Neural progenitor cell (in vitro differentiated cells): ENCODE results near the gene PDE1A. TPM values are rescaled to one million over a fixed set of nuclear protein-coding genes. Genes with fewer than 3 reads are reported as not detected.

Source experiments
- DNase-seq: peaks from one replicate; pipeline ENCODE4 v3.0.0-alpha.2; 2016; ENCODE audit warnings: low spot score
- H2AFZ ChIP-seq: fragments of 200-600 bp; sonication (generic); replicated peaks from 2 replicates; pipeline ENCODE4 v1.6.1; 2016; ENCODE audit warnings: antibody characterized with exemption
- H3F3A ChIP-seq: fragments of 200-600 bp; sonication (generic); 2 replicates; pipeline ENCODE4 v1.6.1; 2016; ENCODE audit warnings: antibody characterized with exemption, low read depth
- H3K27ac ChIP-seq: fragments of 200-600 bp; sonication (generic); 2 replicates; pipeline ENCODE4 v1.5.1; 2016; ENCODE audit warnings: mild to moderate bottlenecking
- H3K27me3 ChIP-seq: fragments of 200-600 bp; sonication (generic); 2 replicates; pipeline ENCODE4 v1.6.1; 2016; ENCODE audit warnings: mild to moderate bottlenecking, moderate library complexity
- H3K36me3 ChIP-seq: fragments of 200-600 bp; sonication (generic); 2 replicates; pipeline ENCODE4 v1.5.1; 2016
- H3K4me1 ChIP-seq: fragments of 200-600 bp; sonication (generic); 2 replicates; pipeline ENCODE4 v1.6.1; 2016; ENCODE audit warnings: mixed run types
- H3K4me2 ChIP-seq: fragments of 200-600 bp; sonication (generic); 2 replicates; pipeline ENCODE4 v1.6.1; 2016
- H3K4me3 ChIP-seq: fragments of 200-600 bp; sonication (generic); 2 replicates; pipeline ENCODE4 v1.5.1; 2016
- H3K79me2 ChIP-seq: fragments of 200-600 bp; sonication (generic); 2 replicates; pipeline ENCODE4 v1.6.1; 2016; ENCODE audit warnings: low read depth
- H3K9ac ChIP-seq: fragments of 200-600 bp; sonication (generic); 2 replicates; pipeline ENCODE4 v1.6.1; 2016
- H3K9me3 ChIP-seq: fragments of 200-600 bp; sonication (generic); 2 replicates; pipeline ENCODE4 v1.5.1; 2016; ENCODE audit warnings: low read depth
- H4K20me1 ChIP-seq: fragments of 200-600 bp; sonication (generic); 2 replicates; pipeline ENCODE4 v1.6.1; 2016; ENCODE audit warnings: low read depth
- H3K27ac Mint-ChIP-seq: 3 replicates; pipeline ENCODE4 v1.8.0; 2021; ENCODE audit warnings: mixed read lengths
- H3K27me3 Mint-ChIP-seq: 2 replicates; pipeline ENCODE4 v1.8.0; 2022; ENCODE audit warnings: low read depth, mild to moderate bottlenecking, inconsistent platforms, moderate library complexity, mixed read lengths; ENCODE audit not compliant: insufficient read depth
- H3K36me3 Mint-ChIP-seq: 3 replicates; pipeline ENCODE4 v1.8.0; 2021; ENCODE audit warnings: mixed read lengths
- H3K4me1 Mint-ChIP-seq: 3 replicates; pipeline ENCODE4 v1.8.0; 2021; ENCODE audit warnings: mixed read lengths
- H3K4me3 Mint-ChIP-seq: 3 replicates; pipeline ENCODE4 v1.8.0; 2021; ENCODE audit warnings: mild to moderate bottlenecking, moderate library complexity, mixed read lengths
- H3K9me3 Mint-ChIP-seq: 3 replicates; pipeline ENCODE4 v1.8.0; 2020; ENCODE audit warnings: mixed read lengths
- EZH2 ChIP-seq: fragments of 200-600 bp; sonication (generic); IDR thresholded peaks from 2 replicates; pipeline ENCODE4 v1.6.1; 2017; ENCODE audit warnings: antibody characterized with exemption, mild to moderate bottlenecking, moderate library complexity
- EZH2phosphoT487 ChIP-seq: fragments of 200-600 bp; sonication (generic); IDR thresholded peaks from 2 replicates; pipeline ENCODE4 v1.6.1; 2017; ENCODE audit warnings: antibody characterized with exemption
- total RNA-seq: library from RNA; depleted of rRNA; stranded (reverse); fragments of >200 nt; gene quantifications from 2 replicates; pipeline ENCODE4 v1.2.3, GENCODE V29; 2015; ENCODE audit warnings: low replicate concordance
- TF ChIP-seq, protein P1 (sequence below): fragments of 200-600 bp; sonication (generic); IDR thresholded peaks from 2 replicates; pipeline ENCODE4 v1.5.1; 2017; ENCODE audit warnings: antibody characterized with exemption, mild to moderate bottlenecking

Gene PDE1A
- total RNA-seq, 1 donor from 2014 or later = not detected

DNA sequence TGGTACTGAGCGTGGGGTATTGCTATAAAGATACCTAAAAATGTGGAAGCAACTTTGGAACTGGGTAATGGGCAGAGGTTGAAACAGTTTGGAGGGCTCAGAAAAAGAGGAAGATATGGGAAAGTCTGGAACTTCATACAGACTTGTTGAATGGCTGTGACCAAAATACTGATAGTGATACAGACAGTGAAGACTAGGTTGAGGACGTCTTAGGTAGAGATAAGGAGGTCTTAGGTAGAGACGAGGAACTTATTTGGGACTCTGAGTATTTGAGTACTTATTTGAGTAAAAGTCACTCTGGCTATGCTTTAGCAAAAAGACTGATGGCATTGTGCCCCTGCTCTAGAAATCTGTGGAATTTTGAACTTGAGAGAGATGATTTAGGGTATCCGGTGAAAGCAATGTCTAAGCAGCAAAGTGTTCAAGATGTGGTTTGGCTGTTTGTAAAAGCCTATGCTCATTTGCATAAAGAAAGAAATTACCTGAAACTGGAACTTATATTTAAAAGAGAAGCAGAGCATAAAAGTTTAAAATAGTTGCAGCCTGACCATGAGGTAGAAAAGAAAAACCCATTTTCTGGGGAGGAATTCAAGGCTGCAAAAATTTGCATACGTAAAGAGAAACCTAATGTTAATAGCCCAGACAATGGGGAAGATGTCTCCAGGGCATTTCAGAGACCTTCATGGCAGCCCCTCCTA, 219.6 kb downstream of the PDE1A start:
- H3F3A ChIP-seq = no peaks in the 10 kb centered on the region
- no peaks in the 10 kb centered on the region for H4K20me1 ChIP-seq
- Mint-ChIP-seq H3K9me3 (peaks cover 2% of the 10 kb centered on the region), H3K27ac (no peak overlapping the region), H3K4me3 (no peak overlapping the region), H3K4me1 (peaks cover 1% of the 10 kb centered on the region), H3K27me3 (peaks cover 2% of the 10 kb centered on the region), H3K36me3 (peaks cover 11% of the 10 kb centered on the region)
- H3K36me3 ChIP-seq = no peaks in the 10 kb centered on the region
- H3K79me2 ChIP-seq = no peaks in the 10 kb centered on the region
- DNase-seq = no peak
- H3K4me1 ChIP-seq = no peaks in the 10 kb centered on the region
- H3K9me3 ChIP-seq = no peaks in the 10 kb centered on the region
- H3K27me3 ChIP-seq = no peaks in the 10 kb centered on the region
- no peak overlapping the region for H2AFZ ChIP-seq
- H3K4me3 ChIP-seq = no peak overlapping the region
- H3K27ac ChIP-seq = no peak overlapping the region
- no peak overlapping the region for H3K4me2 ChIP-seq
- H3K9ac ChIP-seq = no peak overlapping the region
- TF ChIP-seq EZH2 (no peak), EZH2phosphoT487 (no peak)
- TF ChIP-seq, protein P1, sequence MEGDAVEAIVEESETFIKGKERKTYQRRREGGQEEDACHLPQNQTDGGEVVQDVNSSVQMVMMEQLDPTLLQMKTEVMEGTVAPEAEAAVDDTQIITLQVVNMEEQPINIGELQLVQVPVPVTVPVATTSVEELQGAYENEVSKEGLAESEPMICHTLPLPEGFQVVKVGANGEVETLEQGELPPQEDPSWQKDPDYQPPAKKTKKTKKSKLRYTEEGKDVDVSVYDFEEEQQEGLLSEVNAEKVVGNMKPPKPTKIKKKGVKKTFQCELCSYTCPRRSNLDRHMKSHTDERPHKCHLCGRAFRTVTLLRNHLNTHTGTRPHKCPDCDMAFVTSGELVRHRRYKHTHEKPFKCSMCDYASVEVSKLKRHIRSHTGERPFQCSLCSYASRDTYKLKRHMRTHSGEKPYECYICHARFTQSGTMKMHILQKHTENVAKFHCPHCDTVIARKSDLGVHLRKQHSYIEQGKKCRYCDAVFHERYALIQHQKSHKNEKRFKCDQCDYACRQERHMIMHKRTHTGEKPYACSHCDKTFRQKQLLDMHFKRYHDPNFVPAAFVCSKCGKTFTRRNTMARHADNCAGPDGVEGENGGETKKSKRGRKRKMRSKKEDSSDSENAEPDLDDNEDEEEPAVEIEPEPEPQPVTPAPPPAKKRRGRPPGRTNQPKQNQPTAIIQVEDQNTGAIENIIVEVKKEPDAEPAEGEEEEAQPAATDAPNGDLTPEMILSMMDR = no peak

DNA sequence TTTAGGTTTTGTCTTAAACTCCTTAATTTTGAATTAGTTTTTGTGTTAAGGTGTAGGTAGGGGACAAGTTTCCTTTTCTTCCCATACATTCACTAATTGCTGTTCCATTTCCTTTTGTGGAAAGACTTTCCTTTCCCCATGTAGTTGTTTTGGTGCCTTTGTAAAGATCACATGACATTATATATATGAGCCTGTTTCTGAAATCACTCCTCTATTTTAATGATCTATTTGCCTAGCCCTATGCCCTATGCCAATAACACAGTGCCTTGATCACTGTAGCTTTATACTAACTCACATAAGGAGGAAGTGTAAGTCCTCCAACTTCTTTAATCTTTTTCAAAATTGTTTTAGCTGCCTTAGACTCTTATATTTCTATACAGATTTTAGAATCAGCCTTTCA, 229.3 kb downstream of the PDE1A start:
- Mint-ChIP-seq H3K27me3 (no peaks in the 10 kb centered on the region), H3K9me3 (no peaks in the 10 kb centered on the region), H3K36me3 (peaks cover 7% of the 10 kb centered on the region), H3K4me1 (no peaks in the 10 kb centered on the region), H3K27ac (no peak overlapping the region), H3K4me3 (no peak overlapping the region)
- no peaks in the 10 kb centered on the region for H3K4me1 ChIP-seq
- H3K36me3 ChIP-seq = no peaks in the 10 kb centered on the region
- no peaks in the 10 kb centered on the region for H3K27me3 ChIP-seq
- H3K4me2 ChIP-seq = no peak overlapping the region
- no peak overlapping the region for H3K4me3 ChIP-seq
- no peak for DNase-seq
- no peak overlapping the region for H3K9ac ChIP-seq
- H3K79me2 ChIP-seq = no peaks in the 10 kb centered on the region
- H3K9me3 ChIP-seq = no peaks in the 10 kb centered on the region
- no peak overlapping the region for H3K27ac ChIP-seq
- TF ChIP-seq, protein P1 = no peak
- no peak for TF ChIP-seq EZH2
- no peak for TF ChIP-seq EZH2phosphoT487
- H3F3A ChIP-seq = no peaks in the 10 kb centered on the region
- H4K20me1 ChIP-seq = no peaks in the 10 kb centered on the region
- H2AFZ ChIP-seq = no peak overlapping the region

DNA sequence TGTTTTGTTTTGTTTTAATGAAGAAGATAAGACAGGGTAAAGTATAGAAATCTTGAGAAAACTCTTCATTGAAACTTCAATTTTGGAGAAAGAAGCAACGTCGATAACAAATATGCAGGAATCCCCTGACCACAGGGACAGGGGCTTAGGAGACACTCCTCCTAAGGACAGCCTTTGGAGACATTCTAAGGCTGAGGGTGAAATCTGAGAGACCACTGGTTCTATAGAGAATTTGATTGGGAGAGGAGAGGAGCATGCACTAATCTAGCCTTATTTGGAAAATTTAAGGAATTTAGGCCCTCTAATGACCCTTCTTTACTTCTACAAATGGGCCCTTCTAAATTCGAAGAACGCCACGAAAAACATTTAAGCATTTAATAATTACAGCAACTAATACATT, 233.5 kb downstream of the PDE1A start:
- Histone ChIP-seq H3K27me3 (no peaks in the 10 kb centered on the region), H3K9ac (no peak overlapping the region), H3K4me3 (no peak overlapping the region), H3K27ac (no peak overlapping the region), H4K20me1 (no peaks in the 10 kb centered on the region), H3K4me1 (no peaks in the 10 kb centered on the region), H3K36me3 (no peaks in the 10 kb centered on the region), H3K4me2 (no peak overlapping the region), H3K79me2 (no peaks in the 10 kb centered on the region), H2AFZ (no peak overlapping the region), H3F3A (no peaks in the 10 kb centered on the region), H3K9me3 (no peaks in the 10 kb centered on the region)
- no peak overlapping the region for H3K27ac Mint-ChIP-seq
- no peak overlapping the region for H3K4me3 Mint-ChIP-seq
- DNase-seq = no peak
- H3K36me3 Mint-ChIP-seq = no peaks in the 10 kb centered on the region
- no peaks in the 10 kb centered on the region for H3K4me1 Mint-ChIP-seq
- TF ChIP-seq, protein P1 = no peak
- no peak for TF ChIP-seq EZH2phosphoT487
- TF ChIP-seq EZH2 = no peak
- no peaks in the 10 kb centered on the region for H3K9me3 Mint-ChIP-seq
- peaks cover 2% of the 10 kb centered on the region for H3K27me3 Mint-ChIP-seq
